Breast epithelium (tissue), 4 donors: Measurements from ENCODE around the gene ZCRB1. TPM values are rescaled to one million over a fixed set of nuclear protein-coding genes. Genes with fewer than 3 reads are reported as not detected.
A peak's percentile ranks its signal among the peaks of the same experiment; 100 is the strongest.
"Not testable (repeated sequence)": the region's sequence is repeated elsewhere in the genome, so short reads cannot be mapped to it uniquely, and the experiment has no call there.

Source experiments
- DNase-seq, 2 donors: peaks; one replicate each; pipeline ENCODE4 v3.0.0-alpha.2; 2019; ENCODE audit warnings: low spot score in 2 of 2
- H3K27ac ChIP-seq, 2 donors: fragments of 200-600 bp; sonication (generic) in 1 of 2; one replicate each; pipeline ENCODE4 v1.5.1; 2016 to 2019; ENCODE audit warnings: mild to moderate bottlenecking in 1 of 2
- H3K27me3 ChIP-seq, 2 donors: fragments of 200-600 bp; sonication (generic) in 1 of 2; one replicate each; pipeline versions ENCODE4 v1.5.1 to v1.6.0; 2017 to 2019; ENCODE audit warnings: control low read depth in 1 of 2, mild to moderate bottlenecking in 1 of 2
- H3K36me3 ChIP-seq: fragments of 200-600 bp; one replicate; pipeline ENCODE4 v1.5.1; 2019
- H3K4me1 ChIP-seq, 2 donors: fragments of 200-600 bp; sonication (generic); one replicate each; pipeline ENCODE4 v1.5.1; 2016 to 2019; ENCODE audit warnings: control low read depth in 1 of 2
- H3K4me3 ChIP-seq, 3 donors: fragments of 200-600 bp; sonication (generic); 1 replicate in 2 of 3; 2 replicates in 1 of 3; pipeline ENCODE4 v1.5.1; 2016 to 2019; ENCODE audit warnings: mild to moderate bottlenecking in 3 of 3, moderate library complexity in 2 of 3
- H3K9me3 ChIP-seq, 2 donors: fragments of 200-600 bp; sonication (generic) in 1 of 2; one replicate each; pipeline ENCODE4 v1.5.1; 2016 to 2019; ENCODE audit warnings: control low read depth in 1 of 2
- CTCF ChIP-seq, 3 donors: fragments of 450-650 bp; IDR thresholded peaks; one replicate each; pipeline ENCODE4 v1.5.1; 2016 to 2017; ENCODE audit warnings: antibody characterized with exemption in 3 of 3, mild to moderate bottlenecking in 3 of 3, moderate library complexity in 3 of 3
- POLR2A ChIP-seq: fragments of 450-650 bp; IDR thresholded peaks from one replicate; pipeline ENCODE4 v1.6.1; 2016; ENCODE audit warnings: antibody characterized with exemption, mild to moderate bottlenecking, moderate library complexity
- POLR2AphosphoS5 ChIP-seq, 3 donors: sonication (generic); formaldehyde crosslinking; IDR thresholded peaks; one replicate each; pipeline ENCODE4 v1.6.1; 2017; ENCODE audit warnings: antibody characterized with exemption in 3 of 3
- intact Hi-C: fragments of 100-400 bp; cut with DNase I; formaldehyde crosslinking; loops from one replicate; pipeline ENCODE4 v1.15.1; 2023; ENCODE audit warnings: low total_unique reads
- total RNA-seq, 3 donors: library from RNA; depleted of rRNA; stranded (reverse); fragments of >200 nt; gene quantifications; one replicate each; pipeline ENCODE4 v1.1.0, GENCODE V29; 2016

ZCRB1 gene
- total RNA-seq, 3 donors from 2014 or later, result 28.0 to 34.9 (median 31.8) TPM

- TF ChIP-seq POLR2AphosphoS5 (IDR thresholded peaks at IDR 0.05) (no peak), CTCF (IDR thresholded peaks at IDR 0.05) (no peak), POLR2A (no peak)
- no peaks in the 10 kb centered on the region for H3K4me1 ChIP-seq
- no peak for DNase-seq
- H3K9me3 ChIP-seq, result no peaks in the 10 kb centered on the region
- intact Hi-C loops, result no loop called here
- H3K4me3 ChIP-seq, result no peak overlapping the region
- no peak overlapping the region for H3K27ac ChIP-seq
- no peaks in the 10 kb centered on the region for H3K36me3 ChIP-seq
- no peaks in the 10 kb centered on the region for H3K27me3 ChIP-seq
These were observed 12.4 kb upstream of the ZCRB1 start for GRCh38 chr12:42338280-42338679.

DNA sequence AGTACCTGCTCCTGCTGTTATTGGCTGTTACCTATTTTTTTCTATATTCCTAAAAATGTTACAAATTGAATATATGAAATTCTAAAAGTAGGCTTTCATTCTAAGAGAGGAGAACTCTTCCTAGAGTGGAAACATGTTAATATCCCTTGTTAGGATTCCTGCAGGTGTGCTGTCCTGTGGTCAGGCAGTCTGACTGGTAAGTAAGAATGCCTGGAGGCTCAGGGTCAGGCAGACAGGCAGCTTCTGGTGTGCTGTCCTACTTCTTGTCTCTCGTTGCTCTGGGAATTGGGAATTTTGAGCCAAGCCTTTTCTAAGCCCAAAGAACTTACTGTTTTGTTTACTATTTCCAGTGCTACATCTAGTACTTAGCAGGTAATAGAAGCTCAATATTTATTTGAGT is 10.4 kb upstream of the ZCRB1 start:
- Histone ChIP-seq H3K27me3 (no peaks in the 10 kb centered on the region), H3K9me3 (no peaks in the 10 kb centered on the region), H3K4me3 (no peak overlapping the region), H3K4me1 (no peaks in the 10 kb centered on the region), H3K36me3 (no peaks in the 10 kb centered on the region), H3K27ac (no peak overlapping the region)
- intact Hi-C loops, result no loop called here
- no peak for DNase-seq
- TF ChIP-seq POLR2AphosphoS5 (IDR thresholded peaks at IDR 0.05) (no peak), CTCF (IDR thresholded peaks at IDR 0.05) (no peak), POLR2A (no peak)

DNA sequence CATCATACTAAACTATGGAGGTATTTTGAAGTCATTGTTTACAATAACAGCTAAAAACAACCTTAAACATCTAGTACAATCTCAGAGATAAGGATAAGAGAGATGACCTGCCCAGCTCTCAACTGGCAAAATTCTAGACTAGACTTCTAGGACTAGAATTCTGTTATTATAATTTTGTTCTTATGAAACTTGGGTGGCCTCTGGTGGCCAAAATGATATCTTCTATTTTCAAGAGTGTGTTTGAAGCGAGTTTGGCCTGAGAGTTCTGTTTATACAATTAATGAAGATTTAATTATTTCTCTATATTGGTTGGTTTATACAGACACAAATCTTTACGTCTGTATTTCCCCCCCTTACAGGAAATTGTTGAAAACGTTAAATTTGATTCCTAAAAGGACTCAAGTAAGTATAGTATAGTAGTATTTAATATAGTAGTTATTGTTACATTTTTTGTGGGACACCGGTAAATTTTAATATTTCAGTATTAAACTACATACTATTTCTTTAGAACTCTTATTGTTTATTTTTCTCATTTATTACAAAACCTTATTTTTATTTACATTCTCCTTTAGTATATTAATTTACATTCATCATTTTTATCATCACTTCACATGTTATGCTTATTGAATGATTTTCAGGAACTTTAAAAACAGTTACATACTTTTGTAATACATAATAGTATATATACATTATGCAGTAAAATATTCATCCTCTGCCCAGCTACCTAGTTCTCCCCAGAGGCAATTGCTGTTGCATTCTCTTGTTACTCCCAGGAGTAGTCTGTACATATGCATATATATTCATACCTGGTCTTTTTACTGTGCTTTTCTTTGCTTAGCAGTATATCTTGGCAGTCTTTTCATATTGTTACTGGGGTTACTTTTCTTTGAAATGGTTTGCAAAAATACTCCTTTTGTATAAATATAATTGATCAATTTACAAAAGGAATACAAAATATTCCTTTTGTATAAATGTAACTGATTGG is 6.7 kb upstream of the ZCRB1 start:
- Histone ChIP-seq H3K4me1 (peaks cover 0 to under 1% of the 10 kb centered on the region in 2 donors), H3K27me3 (no peaks in the 10 kb centered on the region), H3K36me3 (no peaks in the 10 kb centered on the region), H3K27ac (no peak overlapping the region), H3K4me3 (no peak overlapping the region), H3K9me3 (no peaks in the 10 kb centered on the region)
- intact Hi-C loops, result no loop called here
- no peak for DNase-seq
- peak; percentile 18 to 69 (median 60) for TF ChIP-seq CTCF (IDR thresholded peaks at IDR 0.05)
- TF ChIP-seq POLR2A, result no peak
- no peak for TF ChIP-seq POLR2AphosphoS5 (IDR thresholded peaks at IDR 0.05)

DNA sequence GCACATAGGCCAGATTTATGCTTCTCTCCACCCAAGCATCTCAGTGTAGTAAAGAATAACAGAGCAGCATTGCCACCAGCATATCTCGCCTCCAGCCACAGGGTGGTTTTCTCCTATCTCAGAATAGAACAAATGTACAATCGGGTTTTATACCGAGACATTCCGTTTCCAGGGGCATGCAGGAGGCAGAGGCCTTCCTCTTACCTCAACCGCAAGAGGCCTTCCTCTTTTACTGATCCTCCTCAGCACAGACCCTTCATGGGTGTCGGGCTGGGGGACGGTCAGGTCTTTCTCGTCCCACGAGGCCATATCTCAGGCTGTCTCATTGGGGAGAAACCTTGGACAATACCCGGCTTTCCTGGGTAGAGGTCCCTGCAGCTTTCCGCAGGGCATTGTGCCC is 4.2 kb upstream of the ZCRB1 start:
- H3K36me3 ChIP-seq, H3K4me1 ChIP-seq, H3K9me3 ChIP-seq, H3K27ac ChIP-seq, intact Hi-C loops, H3K27me3 ChIP-seq, DNase-seq, H3K4me3 ChIP-seq: not testable (repeated sequence)

GRCh38 chr12:42327227-42327590 is 1.3 kb upstream of the ZCRB1 start:
- Histone ChIP-seq H3K27me3 (no peaks in the 10 kb centered on the region), H3K9me3 (no peaks in the 10 kb centered on the region), H3K4me3 (peak overlapping the region; percentile 62 to 77 (median 75)), H3K36me3 (peaks cover under 1% of the 10 kb centered on the region), H3K4me1 (peaks cover 0 to 8% of the 10 kb centered on the region in 2 donors), H3K27ac (peak overlapping the region in 1 of 2 donors; percentile 92)
- no peak for DNase-seq
- intact Hi-C loops, result no loop called here
- TF ChIP-seq POLR2A, result no peak
- TF ChIP-seq POLR2AphosphoS5 (IDR thresholded peaks at IDR 0.05), result no peak
- TF ChIP-seq CTCF (IDR thresholded peaks at IDR 0.05), result no peak
